GM21367 (cell line): ENCODE data around the gene RAB9B.
A peak's percentile ranks its signal among the peaks of the same experiment; 100 is the strongest.
"Not testable (repeated sequence)": the region's sequence is repeated elsewhere in the genome, so short reads cannot be mapped to it uniquely, and the experiment has no call there.

Source experiments
- ATAC-seq: cut with Tn5 transposase; IDR thresholded peaks from one replicate; pipeline ENCODE4 v1.9.1; 2021; ENCODE audit not compliant: unreplicated experiment

Gene RAB9B

GRCh38 chrX:103831803-103832544 lies at the start of gene RAB9B:
RAB9B (minus strand) TSS chrX:103832257; CDS start chrX:103825784, 6,473 bp downstream.
- peak; percentile 62 for ATAC-seq

GRCh38 chrX:103879339-103879738 lies 47.3 kb upstream of the RAB9B start:
- ATAC-seq: no peak

- no peak for ATAC-seq
Measured at GRCh38 chrX:103878466-103879122, 46.5 kb upstream of the RAB9B start.

GRCh38 chrX:103877571-103877970 lies 45.5 kb upstream of the RAB9B start:
- ATAC-seq: no peak

GRCh38 chrX:103864886-103865534 lies 33.0 kb upstream of the RAB9B start:
- ATAC-seq: no peak

- ATAC-seq: no peak
Measured at GRCh38 chrX:103864149-103864548, 32.1 kb upstream of the RAB9B start.

GRCh38 chrX:103861200-103861599 lies 29.1 kb upstream of the RAB9B start:
- no peak for ATAC-seq

GRCh38 chrX:103849558-103849957 lies 17.5 kb upstream of the RAB9B start:
- no peak for ATAC-seq

- no peak for ATAC-seq
Measured at GRCh38 chrX:103847174-103847870, 15.3 kb upstream of the RAB9B start.

- no peak for ATAC-seq
Measured at GRCh38 chrX:103846386-103846785, 14.3 kb upstream of the RAB9B start.

- ATAC-seq: peak; percentile 84
Measured at GRCh38 chrX:103845165-103845653, 13.2 kb upstream of the RAB9B start.

- no peak for ATAC-seq
Measured at GRCh38 chrX:103839404-103839803, 7.3 kb upstream of the RAB9B start.

GRCh38 chrX:103831342-103831802 lies 685 bp downstream of the RAB9B start:
- peak; percentile 74 for ATAC-seq

GRCh38 chrX:103830848-103831247 lies 1.2 kb downstream of the RAB9B start:
- no peak for ATAC-seq

- ATAC-seq: no peak
Measured at GRCh38 chrX:103828529-103828928, 3.5 kb downstream of the RAB9B start.

GRCh38 chrX:103825881-103826280 lies 6.2 kb downstream of the RAB9B start:
- ATAC-seq: no peak

- ATAC-seq: no peak
Measured at GRCh38 chrX:103823591-103823990, 8.5 kb downstream of the RAB9B start.

GRCh38 chrX:103820802-103821201 lies 11.3 kb downstream of the RAB9B start:
- not testable (repeated sequence) for ATAC-seq

- no peak for ATAC-seq
Measured at GRCh38 chrX:103818842-103819619, 13.0 kb downstream of the RAB9B start.

GRCh38 chrX:103817502-103817901 lies 14.6 kb downstream of the RAB9B start:
- no peak for ATAC-seq
